Thoracic aorta (tissue), 2 donors: Measurements from ENCODE around the gene RETREG3. TPM values are rescaled to one million over a fixed set of nuclear protein-coding genes. Genes with fewer than 3 reads are reported as not detected.
A peak's percentile ranks its signal among the peaks of the same experiment; 100 is the strongest.
"Not testable (repeated sequence)": the region's sequence is repeated elsewhere in the genome, so short reads cannot be mapped to it uniquely, and the experiment has no call there.

Experiments used
- ATAC-seq: fragments of 150-250 bp; one replicate; pipeline ENCODE4 v1.8.0; 2017; ENCODE audit warnings: low read depth; ENCODE audit not compliant: insufficient number of reproducible peaks, low FRiP score
- DNase-seq: peaks from one replicate; pipeline ENCODE4 v3.0.0-alpha.2; 2020; ENCODE audit warnings: low spot score
- H3K27ac ChIP-seq, 2 donors: fragments of 200-600 bp; sonication (generic); 1 replicate in 1 of 2; 2 replicates in 1 of 2; pipeline ENCODE4 v1.5.1; 2016; ENCODE audit warnings: mild to moderate bottlenecking in 2 of 2, moderate library complexity in 2 of 2
- H3K27me3 ChIP-seq: fragments of 200-600 bp; sonication (generic); replicated peaks from 2 replicates; pipeline ENCODE4 v1.6.0; 2016; ENCODE audit warnings: mild to moderate bottlenecking; ENCODE audit not compliant: insufficient read depth
- H3K36me3 ChIP-seq: fragments of 200-600 bp; sonication (generic); one replicate; pipeline ENCODE4 v1.5.1; 2016
- H3K4me1 ChIP-seq, 2 donors: fragments of 200-600 bp; sonication (generic); 1 replicate in 1 of 2; 2 replicates in 1 of 2; pipeline versions ENCODE4 v1.5.1 to v1.6.0; 2016; ENCODE audit warnings: low read depth in 2 of 2, mild to moderate bottlenecking in 1 of 2; ENCODE audit not compliant: control insufficient read depth in 1 of 2
- H3K4me3 ChIP-seq: fragments of 200-600 bp; sonication (generic); 2 replicates; pipeline ENCODE4 v1.5.1; 2016; ENCODE audit warnings: mild to moderate bottlenecking
- H3K9me3 ChIP-seq: fragments of 200-600 bp; sonication (generic); 2 replicates; pipeline ENCODE4 v1.5.1; 2016
- total RNA-seq, 2 donors: library from RNA; depleted of rRNA; stranded (reverse); fragments of >200 nt; gene quantifications; one replicate each; pipeline versions ENCODE4 v1.1.0 to v1.2.3, GENCODE V29; 2016
- TF ChIP-seq, protein P1 (sequence below): fragments of 200-600 bp; sonication (generic); IDR thresholded peaks from one replicate; pipeline ENCODE4 v1.5.1; 2019; ENCODE audit warnings: antibody characterized with exemption

The RETREG3 gene
- total RNA-seq, 2 donors from 2014 or later: 49.0 to 60.4 TPM

- Histone ChIP-seq H3K36me3 (peaks cover 17% of the 10 kb centered on the region), H3K9me3 (no peaks in the 10 kb centered on the region), H3K27ac (no peak overlapping the region), H3K4me1 (peaks cover 7 to 10% of the 10 kb centered on the region in 2 donors), H3K27me3 (no peaks in the 10 kb centered on the region), H3K4me3 (no peak overlapping the region)
- no peak for ATAC-seq
- TF ChIP-seq, protein P1, sequence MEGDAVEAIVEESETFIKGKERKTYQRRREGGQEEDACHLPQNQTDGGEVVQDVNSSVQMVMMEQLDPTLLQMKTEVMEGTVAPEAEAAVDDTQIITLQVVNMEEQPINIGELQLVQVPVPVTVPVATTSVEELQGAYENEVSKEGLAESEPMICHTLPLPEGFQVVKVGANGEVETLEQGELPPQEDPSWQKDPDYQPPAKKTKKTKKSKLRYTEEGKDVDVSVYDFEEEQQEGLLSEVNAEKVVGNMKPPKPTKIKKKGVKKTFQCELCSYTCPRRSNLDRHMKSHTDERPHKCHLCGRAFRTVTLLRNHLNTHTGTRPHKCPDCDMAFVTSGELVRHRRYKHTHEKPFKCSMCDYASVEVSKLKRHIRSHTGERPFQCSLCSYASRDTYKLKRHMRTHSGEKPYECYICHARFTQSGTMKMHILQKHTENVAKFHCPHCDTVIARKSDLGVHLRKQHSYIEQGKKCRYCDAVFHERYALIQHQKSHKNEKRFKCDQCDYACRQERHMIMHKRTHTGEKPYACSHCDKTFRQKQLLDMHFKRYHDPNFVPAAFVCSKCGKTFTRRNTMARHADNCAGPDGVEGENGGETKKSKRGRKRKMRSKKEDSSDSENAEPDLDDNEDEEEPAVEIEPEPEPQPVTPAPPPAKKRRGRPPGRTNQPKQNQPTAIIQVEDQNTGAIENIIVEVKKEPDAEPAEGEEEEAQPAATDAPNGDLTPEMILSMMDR: no peak
- no peak for DNase-seq
Observed at GRCh38 chr17:42618442-42619150, 9.4 kb upstream of the RETREG3 start.

DNA sequence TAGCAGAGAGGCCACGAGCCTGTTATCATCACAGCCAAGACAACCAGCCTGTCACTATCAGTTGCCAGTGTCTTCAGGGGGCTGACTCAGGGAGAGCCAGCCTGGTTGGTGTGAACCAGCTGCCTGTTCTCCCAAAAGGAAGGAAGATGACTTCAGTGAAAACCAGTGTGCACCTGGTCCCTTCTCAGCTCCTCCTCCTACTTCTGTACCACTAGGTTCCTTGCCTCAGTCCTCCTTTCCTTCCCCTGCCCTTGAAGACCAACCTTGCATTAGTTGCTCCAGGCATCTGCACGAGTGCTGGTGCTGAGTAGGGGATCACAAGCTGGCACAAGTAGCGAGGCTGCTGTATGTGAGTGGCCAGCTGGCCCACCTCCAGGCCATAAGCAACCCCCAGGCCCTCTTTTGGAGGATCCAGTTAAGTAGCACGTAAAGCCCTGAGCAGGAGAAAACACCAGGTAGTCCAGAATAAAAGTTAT, 8.8 kb upstream of the RETREG3 start:
- TF ChIP-seq, protein P1: no peak
- no peak overlapping the region for H3K4me3 ChIP-seq
- DNase-seq: no peak
- peaks cover 7 to 10% of the 10 kb centered on the region in 2 donors for H3K4me1 ChIP-seq
- peaks cover 20% of the 10 kb centered on the region for H3K36me3 ChIP-seq
- H3K27me3 ChIP-seq: no peaks in the 10 kb centered on the region
- no peak overlapping the region for H3K27ac ChIP-seq
- no peaks in the 10 kb centered on the region for H3K9me3 ChIP-seq
- ATAC-seq: no peak

DNA sequence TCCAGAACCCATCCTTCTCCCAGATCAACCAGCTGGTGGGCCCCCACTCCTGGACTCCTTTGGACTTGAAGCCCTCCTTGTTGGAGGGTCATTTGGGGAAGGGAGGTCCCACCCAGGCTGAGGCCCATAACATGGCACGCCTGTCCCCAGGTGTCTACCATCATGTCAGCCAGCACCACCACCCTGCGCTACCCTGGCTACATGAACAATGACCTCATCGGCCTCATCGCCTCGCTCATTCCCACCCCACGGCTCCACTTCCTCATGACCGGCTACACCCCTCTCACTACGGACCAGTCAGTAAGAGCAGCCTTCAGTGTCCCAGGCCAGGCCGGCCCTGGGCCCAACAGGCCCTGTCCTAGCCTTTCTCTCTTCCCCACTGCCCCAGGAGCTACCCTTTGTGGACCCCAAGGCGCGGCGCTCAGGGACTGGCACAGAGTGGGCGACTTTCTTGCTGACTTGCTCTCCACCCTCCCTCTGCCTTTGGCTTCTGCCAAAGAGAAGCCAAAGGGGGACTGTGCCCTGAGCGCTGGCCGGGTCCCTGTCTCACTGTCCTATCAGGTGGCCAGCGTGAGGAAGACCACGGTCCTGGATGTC, 4.6 kb upstream of the RETREG3 start:
- no peak for ATAC-seq
- Histone ChIP-seq H3K27ac (no peak overlapping the region), H3K27me3 (no peaks in the 10 kb centered on the region), H3K4me1 (peaks cover 7 to 10% of the 10 kb centered on the region in 2 donors), H3K9me3 (no peaks in the 10 kb centered on the region), H3K36me3 (peaks cover 25% of the 10 kb centered on the region), H3K4me3 (no peak overlapping the region)
- DNase-seq: no peak
- TF ChIP-seq, protein P1: no peak

GRCh38 chr17:42612013-42612412, 2.8 kb upstream of the RETREG3 start:
- DNase-seq (no peak), ATAC-seq (no peak)
- no peak overlapping the region for H3K4me3 ChIP-seq
- peaks cover 11 to 15% of the 10 kb centered on the region in 2 donors for H3K4me1 ChIP-seq
- no peaks in the 10 kb centered on the region for H3K9me3 ChIP-seq
- no peak overlapping the region for H3K27ac ChIP-seq
- TF ChIP-seq, protein P1: no peak
- H3K27me3 ChIP-seq: no peaks in the 10 kb centered on the region
- H3K36me3 ChIP-seq: peaks cover 25% of the 10 kb centered on the region

- peak; percentile 9 for ATAC-seq
- peaks cover 23% of the 10 kb centered on the region for H3K36me3 ChIP-seq
- H3K9me3 ChIP-seq, H3K27me3 ChIP-seq, DNase-seq: not testable (repeated sequence)
- H3K4me3 ChIP-seq: peak overlapping the region; percentile 82
- H3K4me1 ChIP-seq: peaks cover 18 to 34% of the 10 kb centered on the region in 2 donors
- H3K27ac ChIP-seq: peak overlapping the region; percentile 67 to 82
Observed at GRCh38 chr17:42609814-42610801, 934 bp upstream of the RETREG3 start.
